Mucosa of stomach (tissue), 1 donor: ENCODE measurements around the gene GOLGA8H.
"Not testable (repeated sequence)": the region's sequence is repeated elsewhere in the genome, so short reads cannot be mapped to it uniquely, and the experiment has no call there.

ENCODE experiments used
- H3K27me3 ChIP-seq: one replicate; pipeline ENCODE4 v1.7.0; 2013; ENCODE audit warnings: mild to moderate bottlenecking, low read length; ENCODE audit not compliant: control insufficient read depth, insufficient read depth
- H3K36me3 ChIP-seq: one replicate; pipeline ENCODE4 v1.7.0; 2013; ENCODE audit warnings: low read length; ENCODE audit not compliant: control insufficient read depth, insufficient read depth
- H3K4me1 ChIP-seq: one replicate; pipeline ENCODE4 v1.7.0; 2013; ENCODE audit warnings: mild to moderate bottlenecking, low read length; ENCODE audit not compliant: control insufficient read depth, insufficient read depth
- H3K4me3 ChIP-seq: one replicate; pipeline ENCODE4 v1.7.0; 2013; ENCODE audit warnings: low read length
- H3K9ac ChIP-seq: one replicate; pipeline ENCODE4 v1.7.0; 2013; ENCODE audit warnings: mild to moderate bottlenecking, low read length, moderate library complexity
- H3K9me3 ChIP-seq: one replicate; pipeline ENCODE4 v1.7.0; 2013; ENCODE audit warnings: mild to moderate bottlenecking, low read length, moderate library complexity; ENCODE audit not compliant: control insufficient read depth
- donor health status: Pancreatic carcinoma.

The GOLGA8H gene

GRCh38 chr15:30603796-30604195 lies at the start of gene GOLGA8H:
Gene GOLGA8H (plus strand): TSS chr15:30604028. CDS start chr15:30604126, 98 bp downstream.
- not testable (repeated sequence) for H3K4me3 ChIP-seq, H3K27me3 ChIP-seq, H3K4me1 ChIP-seq, H3K9ac ChIP-seq, H3K36me3 ChIP-seq, H3K9me3 ChIP-seq

- H3K4me3 ChIP-seq, H3K27me3 ChIP-seq, H3K9me3 ChIP-seq, H3K4me1 ChIP-seq, H3K36me3 ChIP-seq, H3K9ac ChIP-seq: not testable (repeated sequence)
Measured at GRCh38 chr15:30566949-30567348, 36.9 kb upstream of the GOLGA8H start.

GRCh38 chr15:30573012-30573491 lies 30.8 kb upstream of the GOLGA8H start:
- H3K4me3 ChIP-seq, H3K27me3 ChIP-seq, H3K4me1 ChIP-seq: not testable (repeated sequence)

GRCh38 chr15:30579394-30579970 lies 24.3 kb upstream of the GOLGA8H start:
- H3K9ac ChIP-seq, H3K36me3 ChIP-seq, H3K9me3 ChIP-seq, H3K4me1 ChIP-seq, H3K27me3 ChIP-seq, H3K4me3 ChIP-seq: not testable (repeated sequence)

More at GRCh38 chr15:30573012-30573491, 30.8 kb upstream of the GOLGA8H start:
- H3K9me3 ChIP-seq, H3K9ac ChIP-seq, H3K36me3 ChIP-seq: not testable (repeated sequence)

- H3K4me1 ChIP-seq, H3K27me3 ChIP-seq, H3K4me3 ChIP-seq, H3K9ac ChIP-seq, H3K36me3 ChIP-seq, H3K9me3 ChIP-seq: not testable (repeated sequence)
Measured at GRCh38 chr15:30580716-30581115, 23.1 kb upstream of the GOLGA8H start.

- not testable (repeated sequence) for H3K4me3 ChIP-seq, H3K9ac ChIP-seq, H3K9me3 ChIP-seq, H3K4me1 ChIP-seq, H3K27me3 ChIP-seq, H3K36me3 ChIP-seq
Measured at GRCh38 chr15:30598953-30599352, 4.9 kb upstream of the GOLGA8H start.

- H3K27me3 ChIP-seq, H3K36me3 ChIP-seq: not testable (repeated sequence)
Measured at GRCh38 chr15:30612271-30612670, 8.4 kb downstream of the GOLGA8H start.

GRCh38 chr15:30621342-30621741 lies 17.5 kb downstream of the GOLGA8H start:
- not testable (repeated sequence) for H3K4me1 ChIP-seq

More at GRCh38 chr15:30612271-30612670, 8.4 kb downstream of the GOLGA8H start:
- H3K9me3 ChIP-seq, H3K9ac ChIP-seq, H3K4me1 ChIP-seq, H3K4me3 ChIP-seq: not testable (repeated sequence)

GRCh38 chr15:30625436-30626193 lies 21.8 kb downstream of the GOLGA8H start, which contains the start of gene ARHGAP11B:
Gene ARHGAP11B (plus strand): TSS chr15:30626128.
- not testable (repeated sequence) for H3K36me3 ChIP-seq, H3K9me3 ChIP-seq, H3K27me3 ChIP-seq, H3K4me1 ChIP-seq
- peak within 1 kb of the TSS; percentile 71 for H3K9ac ChIP-seq
- H3K4me3 ChIP-seq: peak within 1 kb of the TSS; percentile 50

More at GRCh38 chr15:30621342-30621741, 17.5 kb downstream of the GOLGA8H start:
- not testable (repeated sequence) for H3K27me3 ChIP-seq, H3K9me3 ChIP-seq, H3K9ac ChIP-seq, H3K36me3 ChIP-seq, H3K4me3 ChIP-seq

GRCh38 chr15:30626194-30626565 lies 22.4 kb downstream of the GOLGA8H start:
- H3K9ac ChIP-seq: peak overlapping the region; percentile 71

GRCh38 chr15:30626632-30627031 lies 22.8 kb downstream of the GOLGA8H start:
- H3K4me3 ChIP-seq: peak overlapping the region; percentile 50
- not testable (repeated sequence) for H3K36me3 ChIP-seq, H3K27me3 ChIP-seq, H3K9me3 ChIP-seq, H3K4me1 ChIP-seq
- peak overlapping the region; percentile 71 for H3K9ac ChIP-seq

More at GRCh38 chr15:30626194-30626565, 22.4 kb downstream of the GOLGA8H start:
- not testable (repeated sequence) for H3K27me3 ChIP-seq, H3K36me3 ChIP-seq, H3K4me1 ChIP-seq, H3K9me3 ChIP-seq
- H3K4me3 ChIP-seq: peak overlapping the region; percentile 50

- Histone ChIP-seq H3K9me3 (no peaks in the 10 kb centered on the region), H3K9ac (no peak overlapping the region), H3K4me1 (no peaks in the 10 kb centered on the region), H3K36me3 (no peaks in the 10 kb centered on the region), H3K27me3 (no peaks in the 10 kb centered on the region), H3K4me3 (no peak overlapping the region)
Measured at GRCh38 chr15:30650012-30650929, 46.4 kb downstream of the GOLGA8H start.
